ENCODE measurements around the gene COL9A3.

Gene COL9A3

GRCh38 chr20:62816884-62817873 is at the start of gene COL9A3:
Gene COL9A3, plus strand, starts transcription at chr20:62817050. Its CDS starts 15 bp downstream, at chr20:62817065.
- no peak for DNase-seq

GRCh38 chr20:62768234-62768546 is 48.7 kb upstream of the COL9A3 start:
- DNase-seq: no peak

- no peak for DNase-seq
Measured at GRCh38 chr20:62768551-62769287, 48.1 kb upstream of the COL9A3 start.

GRCh38 chr20:62769346-62770071 is 47.3 kb upstream of the COL9A3 start:
- no peak for DNase-seq

- DNase-seq: no peak
Measured at GRCh38 chr20:62770111-62770910, 46.5 kb upstream of the COL9A3 start.

GRCh38 chr20:62770916-62771315 is 45.9 kb upstream of the COL9A3 start:
- no peak for DNase-seq

GRCh38 chr20:62771396-62772102 is 45.3 kb upstream of the COL9A3 start:
- DNase-seq: no peak

- no peak for DNase-seq
Measured at GRCh38 chr20:62772103-62772611, 44.7 kb upstream of the COL9A3 start.

GRCh38 chr20:62772619-62772989 is 44.2 kb upstream of the COL9A3 start:
- no peak for DNase-seq

GRCh38 chr20:62772990-62773844 is 43.6 kb upstream of the COL9A3 start:
- no peak for DNase-seq

GRCh38 chr20:62773845-62774714 is 42.8 kb upstream of the COL9A3 start:
- peak; percentile 85 for DNase-seq

GRCh38 chr20:62774762-62775161 is 42.1 kb upstream of the COL9A3 start:
- DNase-seq: no peak

GRCh38 chr20:62775206-62775605 is 41.6 kb upstream of the COL9A3 start:
- DNase-seq: no peak

GRCh38 chr20:62776035-62776691 is 40.7 kb upstream of the COL9A3 start:
- no peak for DNase-seq

GRCh38 chr20:62776692-62777527 is 39.9 kb upstream of the COL9A3 start:
- DNase-seq: no peak

GRCh38 chr20:62777528-62777830 is 39.4 kb upstream of the COL9A3 start:
- DNase-seq: peak; percentile 12

- no peak for DNase-seq
Measured at GRCh38 chr20:62778058-62778457, 38.8 kb upstream of the COL9A3 start.
